ENCODE results near the gene SHCBP1L. TPM values are rescaled to one million over a fixed set of nuclear protein-coding genes. Genes with fewer than 3 reads are reported as not detected.

SHCBP1L gene
- total RNA-seq, 1 donor from 2014 or later, result not detected

DNA sequence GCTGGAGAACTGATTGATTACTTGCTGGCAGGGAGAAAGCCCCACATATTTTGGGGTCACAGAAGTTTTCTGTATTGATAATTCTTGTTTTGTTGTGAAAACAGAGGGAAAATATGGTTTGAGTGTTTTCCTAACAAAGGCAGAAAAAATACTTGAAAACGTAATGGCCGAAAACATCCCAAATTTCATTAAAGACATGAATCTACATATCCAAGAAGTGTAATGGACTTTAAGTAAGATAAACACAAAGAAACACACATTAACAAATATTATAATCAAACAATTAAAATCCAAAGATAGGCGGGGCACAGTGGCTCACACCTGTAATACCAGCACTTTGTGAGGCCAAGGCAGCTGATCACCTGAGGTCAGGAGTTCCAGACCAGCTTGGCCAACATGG is 39.6 kb downstream of the SHCBP1L start:
- TF ChIP-seq EZH2 (IDR thresholded peaks at IDR 0.05) (no peak), EZH2phosphoT487 (IDR thresholded peaks at IDR 0.05) (no peak)
- TF ChIP-seq, protein P1, sequence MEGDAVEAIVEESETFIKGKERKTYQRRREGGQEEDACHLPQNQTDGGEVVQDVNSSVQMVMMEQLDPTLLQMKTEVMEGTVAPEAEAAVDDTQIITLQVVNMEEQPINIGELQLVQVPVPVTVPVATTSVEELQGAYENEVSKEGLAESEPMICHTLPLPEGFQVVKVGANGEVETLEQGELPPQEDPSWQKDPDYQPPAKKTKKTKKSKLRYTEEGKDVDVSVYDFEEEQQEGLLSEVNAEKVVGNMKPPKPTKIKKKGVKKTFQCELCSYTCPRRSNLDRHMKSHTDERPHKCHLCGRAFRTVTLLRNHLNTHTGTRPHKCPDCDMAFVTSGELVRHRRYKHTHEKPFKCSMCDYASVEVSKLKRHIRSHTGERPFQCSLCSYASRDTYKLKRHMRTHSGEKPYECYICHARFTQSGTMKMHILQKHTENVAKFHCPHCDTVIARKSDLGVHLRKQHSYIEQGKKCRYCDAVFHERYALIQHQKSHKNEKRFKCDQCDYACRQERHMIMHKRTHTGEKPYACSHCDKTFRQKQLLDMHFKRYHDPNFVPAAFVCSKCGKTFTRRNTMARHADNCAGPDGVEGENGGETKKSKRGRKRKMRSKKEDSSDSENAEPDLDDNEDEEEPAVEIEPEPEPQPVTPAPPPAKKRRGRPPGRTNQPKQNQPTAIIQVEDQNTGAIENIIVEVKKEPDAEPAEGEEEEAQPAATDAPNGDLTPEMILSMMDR (IDR thresholded peaks at IDR 0.05), result no peak
- no peaks in the 10 kb centered on the region for H3K36me3 Mint-ChIP-seq
- Histone ChIP-seq H3K36me3 (no peaks in the 10 kb centered on the region), H3K4me2 (no peak overlapping the region), H3K79me2 (ENCODE audit: low read depth) (no peaks in the 10 kb centered on the region), H3K9ac (no peak overlapping the region), H4K20me1 (ENCODE audit: low read depth) (no peaks in the 10 kb centered on the region), H3F3A (ENCODE audit: low read depth) (no peaks in the 10 kb centered on the region), H2AFZ (replicated peaks) (no peak overlapping the region), H3K27me3 (no peaks in the 10 kb centered on the region), H3K4me1 (no peaks in the 10 kb centered on the region), H3K4me3 (no peak overlapping the region), H3K27ac (no peak overlapping the region), H3K9me3 (ENCODE audit: low read depth) (peaks cover 9% of the 10 kb centered on the region)
- no peak for DNase-seq (ENCODE audit: low spot score)
- H3K9me3 Mint-ChIP-seq, result peaks cover 26% of the 10 kb centered on the region
- no peaks in the 10 kb centered on the region for H3K4me1 Mint-ChIP-seq
- peaks cover 2% of the 10 kb centered on the region for H3K27me3 Mint-ChIP-seq (ENCODE audit: insufficient read depth, low read depth)
- H3K4me3 Mint-ChIP-seq, result no peak overlapping the region
- H3K27ac Mint-ChIP-seq, result no peak overlapping the region

DNA sequence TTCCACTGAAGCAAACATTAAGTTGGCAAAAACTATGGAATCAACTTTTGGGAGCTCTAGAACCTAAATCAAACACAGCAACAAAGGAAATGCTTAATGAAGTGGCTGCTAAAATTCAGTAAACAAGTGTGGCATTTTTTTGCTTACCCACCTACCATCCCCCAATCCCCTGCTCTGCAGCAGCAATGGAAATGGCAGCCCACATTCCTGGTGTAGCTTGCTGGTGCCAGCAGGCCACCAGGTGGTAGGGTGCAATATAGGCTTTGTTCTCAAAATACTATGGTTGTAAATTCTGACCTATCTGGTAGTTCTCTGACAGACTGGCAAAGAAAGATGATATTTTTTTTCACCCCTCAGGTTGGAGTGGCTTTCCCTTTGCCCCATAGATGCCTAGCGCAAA is 42.8 kb downstream of the SHCBP1L start:
- no peaks in the 10 kb centered on the region for H3K36me3 Mint-ChIP-seq
- no peak overlapping the region for H3K4me3 Mint-ChIP-seq
- peaks cover 24% of the 10 kb centered on the region for H3K9me3 Mint-ChIP-seq
- no peak for DNase-seq (ENCODE audit: low spot score)
- Histone ChIP-seq H3K9ac (no peak overlapping the region), H3K27ac (no peak overlapping the region), H3F3A (ENCODE audit: low read depth) (no peaks in the 10 kb centered on the region), H3K36me3 (no peaks in the 10 kb centered on the region), H3K9me3 (ENCODE audit: low read depth) (peaks cover 9% of the 10 kb centered on the region), H3K4me1 (no peaks in the 10 kb centered on the region), H3K27me3 (no peaks in the 10 kb centered on the region), H3K79me2 (ENCODE audit: low read depth) (no peaks in the 10 kb centered on the region), H3K4me3 (no peak overlapping the region), H3K4me2 (no peak overlapping the region), H4K20me1 (ENCODE audit: low read depth) (no peaks in the 10 kb centered on the region), H2AFZ (replicated peaks) (no peak overlapping the region)
- H3K27ac Mint-ChIP-seq, result no peak overlapping the region
- TF ChIP-seq EZH2 (IDR thresholded peaks at IDR 0.05), result no peak
- TF ChIP-seq EZH2phosphoT487 (IDR thresholded peaks at IDR 0.05), result no peak
- TF ChIP-seq, protein P1 (IDR thresholded peaks at IDR 0.05), result no peak
- H3K27me3 Mint-ChIP-seq (ENCODE audit: insufficient read depth, low read depth), result peaks cover 2% of the 10 kb centered on the region
- H3K4me1 Mint-ChIP-seq, result no peaks in the 10 kb centered on the region

DNA sequence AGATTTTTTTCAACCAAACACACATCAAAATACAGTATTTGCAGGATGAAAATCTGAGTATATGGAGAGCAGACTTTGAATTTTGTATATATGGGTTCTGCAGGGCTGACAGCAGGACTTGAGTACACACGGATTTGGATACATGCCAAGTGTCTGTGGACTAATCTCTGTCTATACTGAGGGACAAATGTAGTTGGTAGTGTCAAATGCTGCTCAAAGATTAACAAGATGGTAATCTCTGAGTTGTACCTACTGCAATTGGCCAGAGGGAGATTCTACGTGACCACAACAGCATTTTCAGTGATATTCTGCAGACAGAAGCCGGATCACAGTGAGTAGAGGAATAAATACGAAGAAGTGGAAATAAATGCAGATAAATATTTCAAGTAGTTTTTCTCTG is 43.4 kb downstream of the SHCBP1L start:
- TF ChIP-seq EZH2phosphoT487 (IDR thresholded peaks at IDR 0.05), result no peak
- TF ChIP-seq, protein P1 (IDR thresholded peaks at IDR 0.05), result no peak
- no peak for TF ChIP-seq EZH2 (IDR thresholded peaks at IDR 0.05)
- H3K4me3 ChIP-seq, result no peak overlapping the region
- H3K27ac ChIP-seq, result no peak overlapping the region
- H3K4me2 ChIP-seq, result no peak overlapping the region
- Mint-ChIP-seq H3K4me3 (no peak overlapping the region), H3K9me3 (peaks cover 24% of the 10 kb centered on the region), H3K4me1 (no peaks in the 10 kb centered on the region), H3K27ac (no peak overlapping the region), H3K36me3 (no peaks in the 10 kb centered on the region), H3K27me3 (ENCODE audit: insufficient read depth, low read depth) (peaks cover 2% of the 10 kb centered on the region)
- no peaks in the 10 kb centered on the region for H4K20me1 ChIP-seq (ENCODE audit: low read depth)
- H3F3A ChIP-seq (ENCODE audit: low read depth), result no peaks in the 10 kb centered on the region
- no peak overlapping the region for H2AFZ ChIP-seq (replicated peaks)
- H3K36me3 ChIP-seq, result no peaks in the 10 kb centered on the region
- H3K9me3 ChIP-seq (ENCODE audit: low read depth), result peaks cover 7% of the 10 kb centered on the region
- H3K79me2 ChIP-seq (ENCODE audit: low read depth), result no peaks in the 10 kb centered on the region
- H3K9ac ChIP-seq, result no peak overlapping the region
- no peaks in the 10 kb centered on the region for H3K4me1 ChIP-seq
- no peaks in the 10 kb centered on the region for H3K27me3 ChIP-seq
- no peak for DNase-seq (ENCODE audit: low spot score)

Data from neural progenitor cell (in vitro differentiated cells).